Bronchial epithelial cell (primary cell): ENCODE data around the gene ENPP3. TPM values are rescaled to one million over a fixed set of nuclear protein-coding genes. Genes with fewer than 3 reads are reported as not detected.

Source experiments
- DNase-seq: peaks from one replicate; pipeline ENCODE4 v3.0.0-alpha.2; 2010; ENCODE audit warnings: low read depth
- FAIRE-seq: peaks from 2 replicates; lab custom pipeline; 2011; peaks lifted over from hg19 to GRCh38; lab: Jason Lieb, UNC
- H3K27me3 ChIP-seq: 2 replicates; pipeline ENCODE4 v1.5.1; 2011; ENCODE audit warnings: low read length; ENCODE audit not compliant: control insufficient read depth, insufficient read depth
- H3K36me3 ChIP-seq: 2 replicates; pipeline ENCODE4 v1.5.1; 2011; ENCODE audit warnings: low read length; ENCODE audit not compliant: control insufficient read depth, insufficient read depth
- H3K4me3 ChIP-seq: 2 replicates; pipeline ENCODE4 v1.5.1; 2011; ENCODE audit warnings: mild to moderate bottlenecking, low read depth, low read length, control low read depth
- total RNA-seq: library from RNA; depleted of rRNA; stranded (reverse); fragments of >200 nt; gene quantifications from 2 replicates; pipeline ENCODE4 v1.2.1, GENCODE V29; 2014
- TF ChIP-seq, protein P1 (sequence below): IDR thresholded peaks from 2 replicates; pipeline ENCODE4 v1.5.1; 2011; ENCODE audit warnings: mild to moderate bottlenecking, moderate library complexity, low read length, control low read depth, inconsistent platforms; ENCODE audit not compliant: insufficient read depth, severe bottlenecking

Gene ENPP3
- total RNA-seq, 1 donor from 2014 or later = not detected

DNA sequence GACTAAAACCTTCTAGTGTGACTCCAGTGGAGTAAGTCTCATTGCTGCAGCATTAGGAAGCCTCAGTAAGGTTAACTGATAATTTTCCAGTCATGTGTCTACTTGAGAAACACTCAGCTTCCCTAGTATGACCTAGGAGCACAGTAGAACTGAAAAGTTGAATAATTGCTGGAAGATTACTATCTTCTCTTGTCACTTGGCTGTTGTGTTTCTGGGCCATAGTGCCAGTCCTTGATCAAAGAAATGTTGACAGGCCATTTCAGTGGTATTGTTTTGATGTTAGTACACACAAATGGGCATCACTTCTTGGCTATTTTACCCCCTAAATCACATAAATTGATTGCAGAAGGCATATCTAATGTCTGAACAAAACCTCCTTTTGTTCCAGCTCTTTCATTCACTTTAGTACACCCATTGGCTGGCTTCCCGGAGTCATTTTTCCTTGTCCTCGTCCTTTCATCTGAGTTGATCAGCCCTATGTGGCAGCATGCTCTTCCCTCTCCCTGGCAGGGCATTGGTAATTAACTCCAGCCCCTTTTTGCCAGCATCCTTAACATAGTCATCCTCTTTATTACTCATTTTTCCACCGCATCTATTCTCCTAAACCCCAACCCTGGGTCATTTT is 6.0 kb downstream of the ENPP3 start:
- H3K36me3 ChIP-seq = no peaks in the 10 kb centered on the region
- H3K27me3 ChIP-seq = no peaks in the 10 kb centered on the region
- DNase-seq (no peak), FAIRE-seq (no peak)
- TF ChIP-seq, protein P1, sequence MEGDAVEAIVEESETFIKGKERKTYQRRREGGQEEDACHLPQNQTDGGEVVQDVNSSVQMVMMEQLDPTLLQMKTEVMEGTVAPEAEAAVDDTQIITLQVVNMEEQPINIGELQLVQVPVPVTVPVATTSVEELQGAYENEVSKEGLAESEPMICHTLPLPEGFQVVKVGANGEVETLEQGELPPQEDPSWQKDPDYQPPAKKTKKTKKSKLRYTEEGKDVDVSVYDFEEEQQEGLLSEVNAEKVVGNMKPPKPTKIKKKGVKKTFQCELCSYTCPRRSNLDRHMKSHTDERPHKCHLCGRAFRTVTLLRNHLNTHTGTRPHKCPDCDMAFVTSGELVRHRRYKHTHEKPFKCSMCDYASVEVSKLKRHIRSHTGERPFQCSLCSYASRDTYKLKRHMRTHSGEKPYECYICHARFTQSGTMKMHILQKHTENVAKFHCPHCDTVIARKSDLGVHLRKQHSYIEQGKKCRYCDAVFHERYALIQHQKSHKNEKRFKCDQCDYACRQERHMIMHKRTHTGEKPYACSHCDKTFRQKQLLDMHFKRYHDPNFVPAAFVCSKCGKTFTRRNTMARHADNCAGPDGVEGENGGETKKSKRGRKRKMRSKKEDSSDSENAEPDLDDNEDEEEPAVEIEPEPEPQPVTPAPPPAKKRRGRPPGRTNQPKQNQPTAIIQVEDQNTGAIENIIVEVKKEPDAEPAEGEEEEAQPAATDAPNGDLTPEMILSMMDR = no peak
- no peak overlapping the region for H3K4me3 ChIP-seq

DNA sequence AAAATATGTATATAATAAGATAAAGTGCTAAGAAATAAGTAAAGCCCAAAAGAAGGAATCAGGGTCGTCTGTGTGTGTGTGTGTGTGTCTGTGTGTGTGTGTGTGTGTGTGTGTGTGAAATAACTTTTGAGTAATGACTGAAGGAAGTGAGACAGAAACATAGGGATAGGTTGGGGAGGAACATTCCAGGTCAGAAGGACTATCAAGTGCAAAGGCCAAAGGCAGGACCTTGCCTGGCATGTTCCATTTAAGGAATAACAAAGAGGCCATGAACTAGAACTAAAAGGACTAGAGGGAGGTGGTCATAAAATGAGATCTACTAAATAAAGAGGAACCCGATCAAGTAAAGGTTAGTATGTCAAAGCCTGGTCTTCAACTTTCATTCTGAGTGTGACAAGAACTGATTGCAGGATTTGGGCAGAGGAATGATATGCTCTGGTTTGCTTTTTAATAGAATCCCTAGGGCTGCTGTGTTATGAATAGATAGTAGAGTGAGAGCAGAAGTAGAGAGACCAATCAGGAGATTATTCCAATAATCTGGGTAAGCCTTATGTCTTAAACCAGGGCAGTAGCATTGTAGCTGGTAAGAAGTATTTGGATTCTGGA is 6.9 kb downstream of the ENPP3 start:
- Histone ChIP-seq H3K36me3 (no peaks in the 10 kb centered on the region), H3K27me3 (no peaks in the 10 kb centered on the region), H3K4me3 (no peak overlapping the region)
- no peak for FAIRE-seq
- DNase-seq = no peak
- TF ChIP-seq, protein P1 = no peak

DNA sequence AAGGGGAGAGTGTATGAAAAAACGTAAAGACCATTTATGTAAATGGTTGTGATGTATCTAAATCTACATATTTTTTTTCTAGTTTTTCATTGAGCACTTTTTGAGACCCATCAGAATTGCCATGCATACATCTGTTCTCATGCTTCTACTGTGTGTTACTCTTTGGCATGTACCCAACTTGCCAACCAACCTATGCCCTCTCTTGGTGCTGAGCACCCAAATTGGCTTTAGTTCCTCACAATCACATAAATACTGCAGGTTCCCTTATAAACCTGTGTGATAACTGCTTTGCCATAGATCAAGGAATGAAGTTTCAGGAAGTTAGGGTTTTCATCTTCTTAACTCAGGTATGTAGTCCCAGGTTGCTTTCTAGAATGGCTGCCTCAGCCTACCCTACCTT is 7.8 kb downstream of the ENPP3 start:
- DNase-seq (no peak), FAIRE-seq (no peak)
- Histone ChIP-seq H3K4me3 (no peak overlapping the region), H3K27me3 (no peaks in the 10 kb centered on the region), H3K36me3 (no peaks in the 10 kb centered on the region)
- TF ChIP-seq, protein P1 = no peak

DNA sequence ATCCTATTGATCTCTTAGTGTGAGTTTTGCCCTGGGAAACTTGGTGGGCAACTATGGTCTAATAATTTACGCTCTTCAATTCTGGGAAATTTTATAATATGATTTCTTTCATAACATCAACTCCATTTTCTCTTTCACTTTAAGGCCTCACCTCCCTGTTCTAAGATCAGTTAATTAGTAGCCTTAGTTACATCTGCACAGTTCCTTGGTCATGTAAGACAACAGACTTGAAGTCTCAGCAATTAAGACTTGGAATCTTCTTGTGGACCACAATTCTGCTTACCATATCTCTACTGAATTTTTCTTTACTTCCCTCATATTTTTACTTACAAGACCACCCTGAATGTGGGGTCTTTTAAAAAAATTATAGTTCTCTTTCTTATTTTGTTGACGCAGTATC is 8.7 kb downstream of the ENPP3 start:
- Histone ChIP-seq H3K27me3 (no peaks in the 10 kb centered on the region), H3K36me3 (no peaks in the 10 kb centered on the region), H3K4me3 (no peak overlapping the region)
- DNase-seq = no peak
- no peak for FAIRE-seq
- TF ChIP-seq, protein P1 = no peak

DNA sequence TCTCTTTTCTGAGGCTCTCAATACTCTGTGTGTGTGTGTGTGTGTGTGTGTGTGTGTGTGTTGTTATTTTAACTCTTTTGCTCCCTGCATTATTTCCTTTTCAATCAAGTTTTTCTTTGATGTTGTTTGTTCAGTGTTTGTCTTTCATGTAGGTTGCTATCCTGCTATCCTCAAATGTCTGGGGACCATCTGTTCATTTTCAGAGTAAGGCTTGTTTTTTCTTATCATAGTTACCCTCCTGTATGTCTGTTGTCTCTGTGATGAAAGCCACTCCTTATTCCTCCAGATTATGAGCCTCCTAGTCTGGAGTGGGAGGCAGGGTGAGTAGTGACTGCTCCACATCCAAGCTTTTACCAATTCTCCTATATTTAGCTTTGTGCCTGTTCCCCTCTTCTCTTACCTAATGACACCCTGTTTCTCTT is 9.2 kb downstream of the ENPP3 start:
- TF ChIP-seq, protein P1 = no peak
- FAIRE-seq = no peak
- DNase-seq = no peak
- Histone ChIP-seq H3K36me3 (no peaks in the 10 kb centered on the region), H3K4me3 (no peak overlapping the region), H3K27me3 (no peaks in the 10 kb centered on the region)

DNA sequence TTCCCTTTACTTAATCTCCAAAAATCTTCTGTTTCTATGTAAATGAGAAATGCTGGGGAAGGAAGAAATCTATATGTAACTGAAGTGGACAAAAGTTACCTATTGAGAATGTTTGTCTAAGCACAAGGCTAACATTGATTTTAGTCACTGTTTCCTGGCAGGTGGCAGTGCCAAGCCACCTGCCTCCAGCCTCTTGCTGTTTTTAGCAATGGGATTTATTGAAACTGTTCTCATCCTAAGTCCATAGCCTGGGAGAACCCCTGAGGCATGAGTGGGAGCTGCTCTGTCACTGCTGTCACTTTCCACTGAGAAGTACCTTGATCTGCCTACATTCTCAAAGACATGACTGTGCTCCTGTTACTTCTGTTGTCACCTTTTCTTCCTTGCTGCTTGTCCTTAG is 14.7 kb downstream of the ENPP3 start:
- H3K27me3 ChIP-seq = no peaks in the 10 kb centered on the region
- DNase-seq = no peak
- TF ChIP-seq, protein P1 = no peak
- H3K36me3 ChIP-seq = no peaks in the 10 kb centered on the region
- H3K4me3 ChIP-seq = no peak overlapping the region
- FAIRE-seq = no peak
